ENCODE data around the gene GLI1. TPM values are rescaled to one million over a fixed set of nuclear protein-coding genes. Genes with fewer than 3 reads are reported as not detected.

GLI1 gene
- total and polyA plus RNA-seq, 2 of the 13 experiments (the other 11 are each of a cell fraction or from before 2014, with no cell fraction given): 0.09 to 0.20 TPM

DNA sequence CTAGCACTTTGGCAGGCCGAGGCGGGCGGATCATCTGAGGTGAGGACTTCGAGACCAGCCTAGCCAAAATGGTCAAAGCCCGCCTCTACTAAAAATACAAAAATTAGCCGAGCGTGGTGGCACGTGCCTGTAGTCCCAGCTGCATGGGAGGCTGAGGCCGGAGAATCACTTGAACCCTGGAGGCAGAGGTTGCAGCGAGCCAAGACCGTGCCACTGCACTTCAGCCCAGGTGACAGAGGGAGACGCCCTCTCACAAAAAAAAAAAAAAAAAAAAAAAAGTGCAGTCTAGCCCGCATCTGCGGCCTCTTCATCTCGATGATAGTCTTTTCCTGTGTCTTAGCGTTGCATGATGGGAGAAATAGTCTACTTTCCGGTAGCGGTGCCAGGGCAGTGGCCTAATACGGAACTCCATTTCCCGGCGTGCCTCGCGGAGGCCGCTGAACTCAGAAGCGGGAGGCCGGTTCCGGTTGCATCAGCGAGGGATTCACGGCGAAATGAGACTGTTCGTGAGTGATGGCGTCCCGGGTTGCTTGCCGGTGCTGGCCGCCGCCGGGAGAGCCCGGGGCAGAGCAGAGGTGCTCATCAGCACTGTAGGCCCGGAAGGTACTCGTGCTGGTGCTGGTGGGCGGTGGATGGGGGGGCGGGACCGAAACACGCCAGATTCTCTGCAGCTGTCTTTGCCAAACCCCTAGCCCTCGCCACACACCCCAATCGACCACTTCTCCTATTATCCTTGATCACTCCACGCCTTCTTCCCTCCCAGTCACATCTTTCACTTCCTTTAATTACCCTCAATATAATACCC, 28.2 kb downstream of the GLI1 start, which contains the start of gene MARS1 (continued):
- TF ChIP-seq, protein P1, sequence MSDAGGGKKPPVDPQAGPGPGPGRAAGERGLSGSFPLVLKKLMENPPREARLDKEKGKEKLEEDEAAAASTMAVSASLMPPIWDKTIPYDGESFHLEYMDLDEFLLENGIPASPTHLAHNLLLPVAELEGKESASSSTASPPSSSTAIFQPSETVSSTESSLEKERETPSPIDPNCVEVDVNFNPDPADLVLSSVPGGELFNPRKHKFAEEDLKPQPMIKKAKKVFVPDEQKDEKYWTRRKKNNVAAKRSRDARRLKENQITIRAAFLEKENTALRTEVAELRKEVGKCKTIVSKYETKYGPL (CRISPR knock-in tag; IDR thresholded peaks at IDR 0.05): no peak
- TF ChIP-seq NRL (CRISPR knock-in tag; IDR thresholded peaks at IDR 0.05; ENCODE audit: borderline replicate concordance): no peak
- TF ChIP-seq, protein P2, sequence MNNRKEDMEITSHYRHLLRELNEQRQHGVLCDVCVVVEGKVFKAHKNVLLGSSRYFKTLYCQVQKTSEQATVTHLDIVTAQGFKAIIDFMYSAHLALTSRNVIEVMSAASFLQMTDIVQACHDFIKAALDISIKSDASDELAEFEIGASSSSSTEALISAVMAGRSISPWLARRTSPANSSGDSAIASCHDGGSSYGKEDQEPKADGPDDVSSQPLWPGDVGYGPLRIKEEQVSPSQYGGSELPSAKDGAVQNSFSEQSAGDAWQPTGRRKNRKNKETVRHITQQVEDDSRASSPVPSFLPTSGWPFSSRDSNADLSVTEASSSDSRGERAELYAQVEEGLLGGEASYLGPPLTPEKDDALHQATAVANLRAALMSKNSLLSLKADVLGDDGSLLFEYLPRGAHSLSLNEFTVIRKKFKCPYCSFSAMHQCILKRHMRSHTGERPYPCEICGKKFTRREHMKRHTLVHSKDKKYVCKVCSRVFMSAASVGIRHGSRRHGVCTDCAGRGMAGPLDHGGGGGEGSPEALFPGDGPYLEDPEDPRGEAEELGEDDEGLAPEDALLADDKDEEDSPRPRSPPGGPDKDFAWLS (CRISPR knock-in tag; IDR thresholded peaks at IDR 0.05; ENCODE audit: borderline replicate concordance): no peak
- TF ChIP-seq NFKB2 (CRISPR knock-in tag; IDR thresholded peaks at IDR 0.05; ENCODE audit: borderline replicate concordance): peak; percentile 64; the same call in 1 of the 2 replicates
- TF ChIP-seq RFXAP (CRISPR knock-in tag; IDR thresholded peaks at IDR 0.05; ENCODE audit: borderline replicate concordance): no peak
- no peak for TF ChIP-seq ZNF570 (CRISPR knock-in tag; IDR thresholded peaks at IDR 0.05; ENCODE audit: borderline replicate concordance)
- TF ChIP-seq, protein P3, sequence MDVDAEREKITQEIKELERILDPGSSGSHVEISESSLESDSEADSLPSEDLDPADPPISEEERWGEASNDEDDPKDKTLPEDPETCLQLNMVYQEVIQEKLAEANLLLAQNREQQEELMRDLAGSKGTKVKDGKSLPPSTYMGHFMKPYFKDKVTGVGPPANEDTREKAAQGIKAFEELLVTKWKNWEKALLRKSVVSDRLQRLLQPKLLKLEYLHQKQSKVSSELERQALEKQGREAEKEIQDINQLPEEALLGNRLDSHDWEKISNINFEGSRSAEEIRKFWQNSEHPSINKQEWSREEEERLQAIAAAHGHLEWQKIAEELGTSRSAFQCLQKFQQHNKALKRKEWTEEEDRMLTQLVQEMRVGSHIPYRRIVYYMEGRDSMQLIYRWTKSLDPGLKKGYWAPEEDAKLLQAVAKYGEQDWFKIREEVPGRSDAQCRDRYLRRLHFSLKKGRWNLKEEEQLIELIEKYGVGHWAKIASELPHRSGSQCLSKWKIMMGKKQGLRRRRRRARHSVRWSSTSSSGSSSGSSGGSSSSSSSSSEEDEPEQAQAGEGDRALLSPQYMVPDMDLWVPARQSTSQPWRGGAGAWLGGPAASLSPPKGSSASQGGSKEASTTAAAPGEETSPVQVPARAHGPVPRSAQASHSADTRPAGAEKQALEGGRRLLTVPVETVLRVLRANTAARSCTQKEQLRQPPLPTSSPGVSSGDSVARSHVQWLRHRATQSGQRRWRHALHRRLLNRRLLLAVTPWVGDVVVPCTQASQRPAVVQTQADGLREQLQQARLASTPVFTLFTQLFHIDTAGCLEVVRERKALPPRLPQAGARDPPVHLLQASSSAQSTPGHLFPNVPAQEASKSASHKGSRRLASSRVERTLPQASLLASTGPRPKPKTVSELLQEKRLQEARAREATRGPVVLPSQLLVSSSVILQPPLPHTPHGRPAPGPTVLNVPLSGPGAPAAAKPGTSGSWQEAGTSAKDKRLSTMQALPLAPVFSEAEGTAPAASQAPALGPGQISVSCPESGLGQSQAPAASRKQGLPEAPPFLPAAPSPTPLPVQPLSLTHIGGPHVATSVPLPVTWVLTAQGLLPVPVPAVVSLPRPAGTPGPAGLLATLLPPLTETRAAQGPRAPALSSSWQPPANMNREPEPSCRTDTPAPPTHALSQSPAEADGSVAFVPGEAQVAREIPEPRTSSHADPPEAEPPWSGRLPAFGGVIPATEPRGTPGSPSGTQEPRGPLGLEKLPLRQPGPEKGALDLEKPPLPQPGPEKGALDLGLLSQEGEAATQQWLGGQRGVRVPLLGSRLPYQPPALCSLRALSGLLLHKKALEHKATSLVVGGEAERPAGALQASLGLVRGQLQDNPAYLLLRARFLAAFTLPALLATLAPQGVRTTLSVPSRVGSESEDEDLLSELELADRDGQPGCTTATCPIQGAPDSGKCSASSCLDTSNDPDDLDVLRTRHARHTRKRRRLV (CRISPR knock-in tag; IDR thresholded peaks at IDR 0.05): no peak
- TF ChIP-seq, protein P4, sequence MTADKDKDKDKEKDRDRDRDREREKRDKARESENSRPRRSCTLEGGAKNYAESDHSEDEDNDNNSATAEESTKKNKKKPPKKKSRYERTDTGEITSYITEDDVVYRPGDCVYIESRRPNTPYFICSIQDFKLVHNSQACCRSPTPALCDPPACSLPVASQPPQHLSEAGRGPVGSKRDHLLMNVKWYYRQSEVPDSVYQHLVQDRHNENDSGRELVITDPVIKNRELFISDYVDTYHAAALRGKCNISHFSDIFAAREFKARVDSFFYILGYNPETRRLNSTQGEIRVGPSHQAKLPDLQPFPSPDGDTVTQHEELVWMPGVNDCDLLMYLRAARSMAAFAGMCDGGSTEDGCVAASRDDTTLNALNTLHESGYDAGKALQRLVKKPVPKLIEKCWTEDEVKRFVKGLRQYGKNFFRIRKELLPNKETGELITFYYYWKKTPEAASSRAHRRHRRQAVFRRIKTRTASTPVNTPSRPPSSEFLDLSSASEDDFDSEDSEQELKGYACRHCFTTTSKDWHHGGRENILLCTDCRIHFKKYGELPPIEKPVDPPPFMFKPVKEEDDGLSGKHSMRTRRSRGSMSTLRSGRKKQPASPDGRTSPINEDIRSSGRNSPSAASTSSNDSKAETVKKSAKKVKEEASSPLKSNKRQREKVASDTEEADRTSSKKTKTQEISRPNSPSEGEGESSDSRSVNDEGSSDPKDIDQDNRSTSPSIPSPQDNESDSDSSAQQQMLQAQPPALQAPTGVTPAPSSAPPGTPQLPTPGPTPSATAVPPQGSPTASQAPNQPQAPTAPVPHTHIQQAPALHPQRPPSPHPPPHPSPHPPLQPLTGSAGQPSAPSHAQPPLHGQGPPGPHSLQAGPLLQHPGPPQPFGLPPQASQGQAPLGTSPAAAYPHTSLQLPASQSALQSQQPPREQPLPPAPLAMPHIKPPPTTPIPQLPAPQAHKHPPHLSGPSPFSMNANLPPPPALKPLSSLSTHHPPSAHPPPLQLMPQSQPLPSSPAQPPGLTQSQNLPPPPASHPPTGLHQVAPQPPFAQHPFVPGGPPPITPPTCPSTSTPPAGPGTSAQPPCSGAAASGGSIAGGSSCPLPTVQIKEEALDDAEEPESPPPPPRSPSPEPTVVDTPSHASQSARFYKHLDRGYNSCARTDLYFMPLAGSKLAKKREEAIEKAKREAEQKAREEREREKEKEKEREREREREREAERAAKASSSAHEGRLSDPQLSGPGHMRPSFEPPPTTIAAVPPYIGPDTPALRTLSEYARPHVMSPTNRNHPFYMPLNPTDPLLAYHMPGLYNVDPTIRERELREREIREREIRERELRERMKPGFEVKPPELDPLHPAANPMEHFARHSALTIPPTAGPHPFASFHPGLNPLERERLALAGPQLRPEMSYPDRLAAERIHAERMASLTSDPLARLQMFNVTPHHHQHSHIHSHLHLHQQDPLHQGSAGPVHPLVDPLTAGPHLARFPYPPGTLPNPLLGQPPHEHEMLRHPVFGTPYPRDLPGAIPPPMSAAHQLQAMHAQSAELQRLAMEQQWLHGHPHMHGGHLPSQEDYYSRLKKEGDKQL (CRISPR knock-in tag; IDR thresholded peaks at IDR 0.05; ENCODE audit: low read depth): no peak
- TF ChIP-seq GTF2F1 (IDR thresholded peaks at IDR 0.05; ENCODE audit: low read length): no peak
- no peak for TF ChIP-seq NFYB (CRISPR knock-in tag; IDR thresholded peaks at IDR 0.05)
- TF ChIP-seq ZNF569 (CRISPR knock-in tag; IDR thresholded peaks at IDR 0.05; ENCODE audit: borderline replicate concordance): no peak
- peak; percentile 79 for TF ChIP-seq XRCC5 (optimal IDR thresholded peaks at IDR 0.05; ENCODE audit: low read length)
- TF ChIP-seq ZNF205 (CRISPR knock-in tag; IDR thresholded peaks at IDR 0.05): no peak

Measured in HepG2 (cell line).